ENCODE results near the gene CES4A.

The CES4A gene

GRCh38 chr16:67054901-67055300, 66.5 kb downstream of the CES4A start:
- TF ChIP-seq EZH2phosphoT487 (IDR thresholded peaks at IDR 0.05; ENCODE audit: borderline replicate concordance) (no peak), CTCF (conservative IDR thresholded peaks at IDR 0.05; ENCODE audit: low read length) (no peak)
- no peak overlapping the region for H2AFZ ChIP-seq (ENCODE audit: low read length)
- no peak overlapping the region for H3K9ac ChIP-seq (ENCODE audit: low read depth, low read length, poor library complexity, severe bottlenecking)
- H3K4me3 ChIP-seq (ENCODE audit: low read length, poor library complexity, severe bottlenecking), result no peak overlapping the region
- no peaks in the 10 kb centered on the region for H3K9me2 ChIP-seq (replicated peaks; ENCODE audit: low read depth, low read length)
- H3K79me2 ChIP-seq (ENCODE audit: insufficient read depth, low read length), result peaks cover 98% of the 10 kb centered on the region
- no peaks in the 10 kb centered on the region for H3K27me3 ChIP-seq (ENCODE audit: insufficient read depth, low read length, poor library complexity, severe bottlenecking)
- H3F3A ChIP-seq (ENCODE audit: low read depth), result peaks cover 6% of the 10 kb centered on the region
- no peak overlapping the region for H3K4me2 ChIP-seq (ENCODE audit: low read depth, low read length, poor library complexity, severe bottlenecking)
- peaks cover 39% of the 10 kb centered on the region for H3K4me1 ChIP-seq (ENCODE audit: insufficient read depth, low read length, poor library complexity, severe bottlenecking)
- H4K20me1 ChIP-seq (ENCODE audit: insufficient read depth, low read length, poor library complexity, severe bottlenecking), result peaks cover 58% of the 10 kb centered on the region
- no peaks in the 10 kb centered on the region for H3K9me3 ChIP-seq (ENCODE audit: insufficient read depth, low read depth, low read length)
- peaks cover 25% of the 10 kb centered on the region for H3K36me3 ChIP-seq (ENCODE audit: insufficient read depth, low read length)

- no peaks in the 10 kb centered on the region for H3K9me3 ChIP-seq (ENCODE audit: insufficient read depth, low read depth, low read length)
- peaks cover 52% of the 10 kb centered on the region for H4K20me1 ChIP-seq (ENCODE audit: insufficient read depth, low read length, poor library complexity, severe bottlenecking)
- peaks cover 24% of the 10 kb centered on the region for H3K36me3 ChIP-seq (ENCODE audit: insufficient read depth, low read length)
- no peak overlapping the region for H2AFZ ChIP-seq (ENCODE audit: low read length)
- no peaks in the 10 kb centered on the region for H3K27me3 ChIP-seq (ENCODE audit: insufficient read depth, low read length, poor library complexity, severe bottlenecking)
- TF ChIP-seq EZH2phosphoT487 (IDR thresholded peaks at IDR 0.05; ENCODE audit: borderline replicate concordance), result no peak
- no peak for TF ChIP-seq CTCF (conservative IDR thresholded peaks at IDR 0.05; ENCODE audit: low read length)
- H3K4me3 ChIP-seq (ENCODE audit: low read length, poor library complexity, severe bottlenecking), result no peak overlapping the region
- H3F3A ChIP-seq (ENCODE audit: low read depth), result peaks cover 6% of the 10 kb centered on the region
- H3K4me1 ChIP-seq (ENCODE audit: insufficient read depth, low read length, poor library complexity, severe bottlenecking), result peaks cover 41% of the 10 kb centered on the region
- peak overlapping the region; percentile 32 for H3K4me2 ChIP-seq (ENCODE audit: low read depth, low read length, poor library complexity, severe bottlenecking)
- H3K9ac ChIP-seq (ENCODE audit: low read depth, low read length, poor library complexity, severe bottlenecking), result no peak overlapping the region
- H3K9me2 ChIP-seq (replicated peaks; ENCODE audit: low read depth, low read length), result no peaks in the 10 kb centered on the region
- H3K79me2 ChIP-seq (ENCODE audit: insufficient read depth, low read length), result peaks cover 100% of the 10 kb centered on the region
Observed at GRCh38 chr16:67055712-67056487, 67.5 kb downstream of the CES4A start.

Data from Loucy (cell line).